HL-60 (cell line): ENCODE data around the gene HDAC9.

ENCODE experiments used
- DNase-seq, 2 experiments: peaks; one replicate each; pipeline ENCODE4 v3.0.0-alpha.2; 2010 to 2020; ENCODE audit warnings: low read depth in 1 of 2, low spot score in 1 of 2
- H3K27ac ChIP-seq: fragments of 250-450 bp; sonication (Bioruptor Pico); replicated peaks from 2 replicates; pipeline ENCODE4 v1.5.1; 2020; ENCODE audit warnings: mild to moderate bottlenecking, moderate library complexity
- H3K27me3 ChIP-seq: fragments of 250-450 bp; sonication (Bioruptor Pico); 2 replicates; pipeline ENCODE4 v1.5.1; 2021; ENCODE audit warnings: mild to moderate bottlenecking, moderate library complexity; ENCODE audit not compliant: insufficient read depth, poor library complexity, severe bottlenecking
- H3K4me3 ChIP-seq: replicated peaks from 2 replicates; pipeline ENCODE4 v1.5.1; 2011; ENCODE audit warnings: mild to moderate bottlenecking, control low read depth, low read length; ENCODE audit not compliant: insufficient read depth
- GABPA ChIP-seq: IDR thresholded peaks from 2 replicates; pipeline ENCODE4 v1.6.1; 2012; ENCODE audit warnings: low read depth
- POLR2AphosphoS5 ChIP-seq: IDR thresholded peaks from 2 replicates; pipeline ENCODE4 v1.6.1; 2012; ENCODE audit warnings: low read depth
- SPI1 ChIP-seq: IDR thresholded peaks from 2 replicates; pipeline ENCODE4 v1.6.1; 2012; ENCODE audit warnings: low read depth, mild to moderate bottlenecking, borderline replicate concordance
- TF ChIP-seq, protein P1 (sequence below): IDR thresholded peaks from 2 replicates; pipeline ENCODE4 v1.6.1; 2012; ENCODE audit warnings: low read depth; ENCODE audit not compliant: insufficient replicate concordance
- TF ChIP-seq, protein P2 (sequence below): IDR thresholded peaks from one replicate; pipeline ENCODE4 v1.5.1; 2011; ENCODE audit warnings: low read length, control low read depth, inconsistent platforms; ENCODE audit not compliant: insufficient read depth

Gene HDAC9

DNA sequence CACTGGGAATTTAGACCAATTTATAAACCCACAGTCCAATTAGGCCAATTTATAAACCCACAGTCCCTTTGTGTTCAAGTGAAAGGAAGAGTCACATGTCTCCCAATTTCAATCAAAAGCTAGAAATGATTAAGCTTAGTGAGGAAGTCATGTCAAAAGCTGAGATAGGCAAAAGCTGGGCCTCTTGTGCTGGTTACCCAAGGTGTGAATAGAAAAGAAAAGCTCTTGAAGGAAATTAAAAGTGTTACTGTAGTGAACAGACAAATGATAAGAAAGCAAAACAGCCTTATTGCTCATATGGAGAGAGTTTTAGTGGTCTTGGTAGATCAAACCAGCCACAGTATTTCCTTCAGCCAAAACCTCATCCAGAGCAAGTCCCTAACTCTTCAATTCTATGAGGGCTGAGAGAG is 245.0 kb downstream of the HDAC9 start:
- no peak overlapping the region for H3K27ac ChIP-seq
- TF ChIP-seq POLR2AphosphoS5 (no peak), GABPA (no peak), SPI1 (no peak)
- TF ChIP-seq, protein P1, sequence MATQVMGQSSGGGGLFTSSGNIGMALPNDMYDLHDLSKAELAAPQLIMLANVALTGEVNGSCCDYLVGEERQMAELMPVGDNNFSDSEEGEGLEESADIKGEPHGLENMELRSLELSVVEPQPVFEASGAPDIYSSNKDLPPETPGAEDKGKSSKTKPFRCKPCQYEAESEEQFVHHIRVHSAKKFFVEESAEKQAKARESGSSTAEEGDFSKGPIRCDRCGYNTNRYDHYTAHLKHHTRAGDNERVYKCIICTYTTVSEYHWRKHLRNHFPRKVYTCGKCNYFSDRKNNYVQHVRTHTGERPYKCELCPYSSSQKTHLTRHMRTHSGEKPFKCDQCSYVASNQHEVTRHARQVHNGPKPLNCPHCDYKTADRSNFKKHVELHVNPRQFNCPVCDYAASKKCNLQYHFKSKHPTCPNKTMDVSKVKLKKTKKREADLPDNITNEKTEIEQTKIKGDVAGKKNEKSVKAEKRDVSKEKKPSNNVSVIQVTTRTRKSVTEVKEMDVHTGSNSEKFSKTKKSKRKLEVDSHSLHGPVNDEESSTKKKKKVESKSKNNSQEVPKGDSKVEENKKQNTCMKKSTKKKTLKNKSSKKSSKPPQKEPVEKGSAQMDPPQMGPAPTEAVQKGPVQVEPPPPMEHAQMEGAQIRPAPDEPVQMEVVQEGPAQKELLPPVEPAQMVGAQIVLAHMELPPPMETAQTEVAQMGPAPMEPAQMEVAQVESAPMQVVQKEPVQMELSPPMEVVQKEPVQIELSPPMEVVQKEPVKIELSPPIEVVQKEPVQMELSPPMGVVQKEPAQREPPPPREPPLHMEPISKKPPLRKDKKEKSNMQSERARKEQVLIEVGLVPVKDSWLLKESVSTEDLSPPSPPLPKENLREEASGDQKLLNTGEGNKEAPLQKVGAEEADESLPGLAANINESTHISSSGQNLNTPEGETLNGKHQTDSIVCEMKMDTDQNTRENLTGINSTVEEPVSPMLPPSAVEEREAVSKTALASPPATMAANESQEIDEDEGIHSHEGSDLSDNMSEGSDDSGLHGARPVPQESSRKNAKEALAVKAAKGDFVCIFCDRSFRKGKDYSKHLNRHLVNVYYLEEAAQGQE = no peak
- TF ChIP-seq, protein P2, sequence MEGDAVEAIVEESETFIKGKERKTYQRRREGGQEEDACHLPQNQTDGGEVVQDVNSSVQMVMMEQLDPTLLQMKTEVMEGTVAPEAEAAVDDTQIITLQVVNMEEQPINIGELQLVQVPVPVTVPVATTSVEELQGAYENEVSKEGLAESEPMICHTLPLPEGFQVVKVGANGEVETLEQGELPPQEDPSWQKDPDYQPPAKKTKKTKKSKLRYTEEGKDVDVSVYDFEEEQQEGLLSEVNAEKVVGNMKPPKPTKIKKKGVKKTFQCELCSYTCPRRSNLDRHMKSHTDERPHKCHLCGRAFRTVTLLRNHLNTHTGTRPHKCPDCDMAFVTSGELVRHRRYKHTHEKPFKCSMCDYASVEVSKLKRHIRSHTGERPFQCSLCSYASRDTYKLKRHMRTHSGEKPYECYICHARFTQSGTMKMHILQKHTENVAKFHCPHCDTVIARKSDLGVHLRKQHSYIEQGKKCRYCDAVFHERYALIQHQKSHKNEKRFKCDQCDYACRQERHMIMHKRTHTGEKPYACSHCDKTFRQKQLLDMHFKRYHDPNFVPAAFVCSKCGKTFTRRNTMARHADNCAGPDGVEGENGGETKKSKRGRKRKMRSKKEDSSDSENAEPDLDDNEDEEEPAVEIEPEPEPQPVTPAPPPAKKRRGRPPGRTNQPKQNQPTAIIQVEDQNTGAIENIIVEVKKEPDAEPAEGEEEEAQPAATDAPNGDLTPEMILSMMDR = no peak
- no peak for DNase-seq
- no peaks in the 10 kb centered on the region for H3K27me3 ChIP-seq
- no peak overlapping the region for H3K4me3 ChIP-seq

DNA sequence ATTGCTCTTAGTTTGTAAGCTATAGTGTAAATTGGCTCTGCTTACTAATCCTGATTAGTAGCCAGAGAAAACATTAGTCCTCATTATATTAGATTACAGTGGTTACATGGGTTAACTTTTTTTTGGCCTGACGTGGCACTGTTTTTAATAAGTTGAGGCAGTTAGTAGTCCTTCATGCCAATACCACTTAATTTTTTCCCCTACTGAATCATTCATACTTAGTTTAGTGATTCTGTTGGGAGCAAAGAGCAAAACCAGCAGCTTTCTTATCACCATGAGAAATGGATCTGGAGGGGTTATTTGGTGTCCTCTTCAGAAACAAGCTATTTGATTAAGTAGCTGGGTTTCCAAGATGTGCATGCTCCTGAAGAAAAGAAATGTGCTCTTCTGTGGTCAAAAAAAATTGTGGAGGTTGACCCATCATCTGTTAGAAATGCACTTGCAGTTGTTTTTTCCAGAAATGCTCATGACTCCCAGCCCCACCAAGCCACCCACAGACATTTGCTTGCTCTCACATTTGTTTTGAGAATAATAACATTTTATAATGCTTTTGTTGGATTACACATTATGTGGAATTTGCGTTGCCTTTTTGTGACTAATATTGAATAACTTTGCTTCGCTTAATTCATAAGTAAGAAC is 258.5 kb downstream of the HDAC9 start:
- Histone ChIP-seq H3K27me3 (no peaks in the 10 kb centered on the region), H3K4me3 (no peak overlapping the region), H3K27ac (no peak overlapping the region)
- DNase-seq = no peak
- TF ChIP-seq POLR2AphosphoS5 = no peak
- TF ChIP-seq, protein P2 = no peak
- TF ChIP-seq GABPA = no peak
- TF ChIP-seq, protein P1 = no peak
- TF ChIP-seq SPI1 = no peak

DNA sequence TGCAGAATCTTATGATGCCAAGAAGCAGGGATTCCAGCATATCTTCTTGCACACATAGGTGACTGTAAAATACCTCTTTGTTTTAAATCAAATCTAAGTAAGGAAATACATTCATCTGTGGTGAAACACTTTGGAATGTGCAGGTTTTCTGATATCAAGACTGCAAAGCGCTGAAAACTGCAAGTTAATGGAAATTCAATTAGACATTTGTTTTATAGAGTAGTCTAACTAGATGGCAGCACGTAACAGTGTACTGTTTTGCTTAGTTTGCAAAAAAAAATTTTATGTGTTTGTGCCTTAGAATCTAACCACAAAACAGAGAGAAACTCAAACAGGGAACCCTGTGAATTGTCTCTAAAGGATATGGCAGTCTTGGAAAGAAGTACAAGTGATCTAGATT is 259.2 kb downstream of the HDAC9 start:
- TF ChIP-seq, protein P2 = no peak
- TF ChIP-seq, protein P1 = no peak
- TF ChIP-seq SPI1 = no peak
- no peak for TF ChIP-seq GABPA
- no peak for TF ChIP-seq POLR2AphosphoS5
- Histone ChIP-seq H3K27ac (no peak overlapping the region), H3K4me3 (no peak overlapping the region), H3K27me3 (no peaks in the 10 kb centered on the region)
- DNase-seq = no peak
